ENCODE data around the gene PTPRA. TPM values are rescaled to one million over a fixed set of nuclear protein-coding genes. Genes with fewer than 3 reads are reported as not detected.

The PTPRA gene
- polyA plus RNA-seq, 3 donors, result 13.0 to 41.9 (median 13.1) TPM

DNA sequence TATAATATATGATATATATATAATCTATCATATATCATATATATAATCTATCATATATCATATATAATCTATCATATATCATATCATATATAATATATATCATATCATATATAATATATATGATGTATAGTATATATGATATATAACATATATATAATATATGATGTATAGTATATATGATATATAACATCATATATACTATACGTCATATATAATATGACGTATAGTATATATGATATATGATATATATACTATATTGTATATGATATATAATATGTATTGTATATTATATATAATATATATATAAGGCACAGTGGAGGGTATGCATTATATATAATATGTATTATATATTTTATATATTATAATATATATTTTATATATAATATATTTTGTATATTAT lies 36.7 kb downstream of the PTPRA start:
- peaks cover 2 to 3% of the 10 kb centered on the region in 2 donors for H3K36me3 Mint-ChIP-seq
- no peak overlapping the region for H3K4me3 ChIP-seq (replicated peaks in 1 of 3; ENCODE audit: low read depth in 2 of 3, low read length in 3 of 3)
- WGBS (ENCODE audit: insufficient coverage), result no CpG with 5 or more reads among the region's 2 CpGs
- H2AFZ ChIP-seq (ENCODE audit: insufficient read depth, low read depth, low read length, poor library complexity, severe bottlenecking), result no peak overlapping the region
- H3K27me3 Mint-ChIP-seq (ENCODE audit: low read depth in 3 of 3), result no peaks in the 10 kb centered on the region
- H3K4me1 Mint-ChIP-seq, result peaks cover 10% of the 10 kb centered on the region
- no peak overlapping the region for H3K9ac ChIP-seq (ENCODE audit: insufficient read depth, low read length, poor library complexity, severe bottlenecking)
- no peaks in the 10 kb centered on the region for H3K4me1 ChIP-seq (ENCODE audit: control insufficient read depth in 1 of 2, insufficient read depth in 2 of 2, low read length in 2 of 2)
- no peak for TF ChIP-seq CTCF (IDR thresholded peaks at IDR 0.05)
- H3K4me3 Mint-ChIP-seq, result no peak overlapping the region
- H3K9me3 Mint-ChIP-seq, result no peaks in the 10 kb centered on the region
- peaks cover 15% of the 10 kb centered on the region for H4K20me1 ChIP-seq (ENCODE audit: insufficient read depth, low read length)
- H3K36me3 ChIP-seq (replicated peaks in 1 of 2; ENCODE audit: control insufficient read depth in 1 of 2, insufficient read depth in 2 of 2, low read length in 2 of 2), result no peaks in the 10 kb centered on the region
- DNase-seq, result no peak
- no peak overlapping the region for H3K27ac ChIP-seq (ENCODE audit: low read depth in 1 of 2, low read length in 2 of 2)
- intact Hi-C loops (cut with micrococcal nuclease), result no loop called here
- no peaks in the 10 kb centered on the region for H3K9me3 ChIP-seq (replicated peaks in 1 of 2; ENCODE audit: control insufficient read depth in 1 of 2, insufficient read depth in 1 of 2, low read length in 2 of 2)
- no peak overlapping the region for H3K4me2 ChIP-seq (replicated peaks; ENCODE audit: extremely low read depth, low read length, poor library complexity, severe bottlenecking)
- no peaks in the 10 kb centered on the region for H3K27me3 ChIP-seq (ENCODE audit: control insufficient read depth in 2 of 2, insufficient read depth in 2 of 2, low read length in 2 of 2)
- H3K79me2 ChIP-seq (ENCODE audit: insufficient read depth, low read length), result peaks cover 36% of the 10 kb centered on the region
- H3K27ac Mint-ChIP-seq, result no peak overlapping the region

GRCh38 chr20:2911200-2911599 lies 37.9 kb downstream of the PTPRA start:
- no peak overlapping the region for H3K27ac ChIP-seq (ENCODE audit: low read depth in 1 of 2, low read length in 2 of 2)
- no peak overlapping the region for H3K9ac ChIP-seq (ENCODE audit: insufficient read depth, low read length, poor library complexity, severe bottlenecking)
- H3K4me3 Mint-ChIP-seq, result no peak overlapping the region
- peaks cover 2 to 3% of the 10 kb centered on the region in 2 donors for H3K36me3 Mint-ChIP-seq
- H3K27me3 Mint-ChIP-seq (ENCODE audit: low read depth in 3 of 3), result no peaks in the 10 kb centered on the region
- no peaks in the 10 kb centered on the region for H3K36me3 ChIP-seq (replicated peaks in 1 of 2; ENCODE audit: control insufficient read depth in 1 of 2, insufficient read depth in 2 of 2, low read length in 2 of 2)
- H2AFZ ChIP-seq (ENCODE audit: insufficient read depth, low read depth, low read length, poor library complexity, severe bottlenecking), result no peak overlapping the region
- no peaks in the 10 kb centered on the region for H3K9me3 ChIP-seq (replicated peaks in 1 of 2; ENCODE audit: control insufficient read depth in 1 of 2, insufficient read depth in 1 of 2, low read length in 2 of 2)
- H3K79me2 ChIP-seq (ENCODE audit: insufficient read depth, low read length), result peaks cover 36% of the 10 kb centered on the region
- no peak for DNase-seq
- no peaks in the 10 kb centered on the region for H3K9me3 Mint-ChIP-seq
- H3K27me3 ChIP-seq (ENCODE audit: control insufficient read depth in 2 of 2, insufficient read depth in 2 of 2, low read length in 2 of 2), result no peaks in the 10 kb centered on the region
- intact Hi-C loops (cut with micrococcal nuclease), result no loop called here
- peak overlapping the region in 1 of 7 donors; percentile 2 for H3K27ac Mint-ChIP-seq
- peaks cover 16% of the 10 kb centered on the region for H3K4me1 Mint-ChIP-seq
- H3K4me3 ChIP-seq (replicated peaks in 1 of 3; ENCODE audit: low read depth in 2 of 3, low read length in 3 of 3), result no peak overlapping the region
- H3K4me1 ChIP-seq (ENCODE audit: control insufficient read depth in 1 of 2, insufficient read depth in 2 of 2, low read length in 2 of 2), result peaks cover 7% of the 10 kb centered on the region in 2 donors
- H3K4me2 ChIP-seq (replicated peaks; ENCODE audit: extremely low read depth, low read length, poor library complexity, severe bottlenecking), result no peak overlapping the region
- no peak for TF ChIP-seq CTCF (IDR thresholded peaks at IDR 0.05)
- peaks cover 12% of the 10 kb centered on the region for H4K20me1 ChIP-seq (ENCODE audit: insufficient read depth, low read length)
